Uterus (tissue), 4 donors: ENCODE results near the gene RAD51AP1. TPM values are rescaled to one million over a fixed set of nuclear protein-coding genes. Genes with fewer than 3 reads are reported as not detected.
A peak's percentile ranks its signal among the peaks of the same experiment; 100 is the strongest.

Experiments used
- DNase-seq, 2 donors: peaks; one replicate each; pipeline ENCODE4 v3.0.0-alpha.2; 2019 to 2020
- H3K27ac ChIP-seq, 2 donors: fragments of 200-600 bp; sonication (generic); 1 replicate in 1 of 2; 2 replicates in 1 of 2; pipeline ENCODE4 v1.5.1; 2016 to 2018
- H3K27me3 ChIP-seq, 2 donors: fragments of 200-600 bp; sonication (generic); one replicate each; pipeline ENCODE4 v1.5.1; 2018 to 2019; ENCODE audit warnings: control low read depth in 1 of 2
- H3K36me3 ChIP-seq, 2 donors: fragments of 200-600 bp; sonication (generic); one replicate each; pipeline ENCODE4 v1.5.1; 2019; ENCODE audit warnings: control low read depth in 1 of 2
- H3K4me1 ChIP-seq, 2 donors: fragments of 200-600 bp; sonication (generic); one replicate each; pipeline ENCODE4 v1.5.1; 2018 to 2019; ENCODE audit warnings: control low read depth in 1 of 2
- H3K4me3 ChIP-seq, 2 donors: fragments of 200-600 bp; sonication (generic); 1 replicate in 1 of 2; 2 replicates in 1 of 2; pipeline ENCODE4 v1.5.1; 2018 to 2019; ENCODE audit warnings: mild to moderate bottlenecking in 1 of 2
- H3K9me3 ChIP-seq, 2 donors: fragments of 200-600 bp; sonication (generic); one replicate each; pipeline ENCODE4 v1.5.1; 2019; ENCODE audit warnings: control low read depth in 1 of 2
- POLR2A ChIP-seq, 2 donors: fragments of 450-650 bp; IDR thresholded peaks; one replicate each; pipeline ENCODE4 v1.6.1; 2016; ENCODE audit warnings: antibody characterized with exemption in 2 of 2, mild to moderate bottlenecking in 1 of 2, moderate library complexity in 1 of 2
- intact Hi-C: fragments of 100-400 bp; cut with DNase I; formaldehyde crosslinking; loops from one replicate; pipeline ENCODE4 v1.15.1; 2023; ENCODE audit warnings: low total_unique reads
- total RNA-seq, 4 donors: library from RNA; depleted of rRNA in 3 of 4; stranded (reverse); fragments of >200 nt in 3 of 4; gene quantifications; one replicate each; pipeline versions ENCODE4 v1.1.0 to v1.2.4, GENCODE V29; 2014 to 2023
- TF ChIP-seq, protein P1 (sequence below), 4 experiments: fragments of 200-600 bp in 2 of 4; fragments of 450-650 bp in 2 of 4; sonication (generic) in 2 of 4; IDR thresholded peaks; one replicate each; pipeline ENCODE4 v1.5.1; 2016 to 2019; ENCODE audit warnings: antibody characterized with exemption in 4 of 4, mild to moderate bottlenecking in 2 of 4, moderate library complexity in 1 of 4
- donor health status: DM: yes; HTN: yes; CAD: no.

RAD51AP1 gene
- total RNA-seq, 4 donors from 2014 or later = 1.3 to 22.8 TPM; not detected in 2

DNA sequence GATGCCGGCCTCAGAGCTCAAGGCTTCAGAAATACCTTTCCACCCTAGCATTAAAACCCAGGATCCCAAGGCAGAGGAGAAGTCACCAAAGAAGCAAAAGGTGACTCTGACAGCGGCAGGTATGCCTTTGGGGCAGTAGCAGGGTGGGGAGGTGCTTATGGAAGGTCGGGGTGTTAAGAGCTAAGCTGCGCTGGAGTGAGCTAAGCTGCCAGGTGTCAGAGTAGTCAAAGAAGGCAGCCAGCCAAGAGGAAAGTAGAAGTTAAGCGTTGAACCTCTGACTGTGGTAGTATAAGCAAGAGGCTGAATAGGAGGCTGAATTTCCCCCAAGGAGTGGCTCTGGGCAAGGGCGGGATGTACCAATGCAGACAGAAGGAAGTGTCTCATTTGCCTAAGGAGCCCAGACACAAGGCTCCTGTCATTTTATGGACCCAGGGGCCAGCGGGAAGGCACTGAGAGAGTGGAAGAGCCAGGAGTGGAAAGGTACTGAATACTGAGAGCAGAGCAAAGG lies 52.5 kb downstream of the RAD51AP1 start:
- Histone ChIP-seq H3K4me3 (no peak overlapping the region), H3K4me1 (no peaks in the 10 kb centered on the region), H3K27ac (no peak overlapping the region), H3K9me3 (no peaks in the 10 kb centered on the region), H3K27me3 (no peaks in the 10 kb centered on the region), H3K36me3 (no peaks in the 10 kb centered on the region)
- DNase-seq = no peak
- intact Hi-C loops = no loop called here
- TF ChIP-seq, protein P1, sequence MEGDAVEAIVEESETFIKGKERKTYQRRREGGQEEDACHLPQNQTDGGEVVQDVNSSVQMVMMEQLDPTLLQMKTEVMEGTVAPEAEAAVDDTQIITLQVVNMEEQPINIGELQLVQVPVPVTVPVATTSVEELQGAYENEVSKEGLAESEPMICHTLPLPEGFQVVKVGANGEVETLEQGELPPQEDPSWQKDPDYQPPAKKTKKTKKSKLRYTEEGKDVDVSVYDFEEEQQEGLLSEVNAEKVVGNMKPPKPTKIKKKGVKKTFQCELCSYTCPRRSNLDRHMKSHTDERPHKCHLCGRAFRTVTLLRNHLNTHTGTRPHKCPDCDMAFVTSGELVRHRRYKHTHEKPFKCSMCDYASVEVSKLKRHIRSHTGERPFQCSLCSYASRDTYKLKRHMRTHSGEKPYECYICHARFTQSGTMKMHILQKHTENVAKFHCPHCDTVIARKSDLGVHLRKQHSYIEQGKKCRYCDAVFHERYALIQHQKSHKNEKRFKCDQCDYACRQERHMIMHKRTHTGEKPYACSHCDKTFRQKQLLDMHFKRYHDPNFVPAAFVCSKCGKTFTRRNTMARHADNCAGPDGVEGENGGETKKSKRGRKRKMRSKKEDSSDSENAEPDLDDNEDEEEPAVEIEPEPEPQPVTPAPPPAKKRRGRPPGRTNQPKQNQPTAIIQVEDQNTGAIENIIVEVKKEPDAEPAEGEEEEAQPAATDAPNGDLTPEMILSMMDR (IDR thresholded peaks at IDR 0.05) = no peak
- TF ChIP-seq POLR2A (IDR thresholded peaks at IDR 0.05) = no peak

DNA sequence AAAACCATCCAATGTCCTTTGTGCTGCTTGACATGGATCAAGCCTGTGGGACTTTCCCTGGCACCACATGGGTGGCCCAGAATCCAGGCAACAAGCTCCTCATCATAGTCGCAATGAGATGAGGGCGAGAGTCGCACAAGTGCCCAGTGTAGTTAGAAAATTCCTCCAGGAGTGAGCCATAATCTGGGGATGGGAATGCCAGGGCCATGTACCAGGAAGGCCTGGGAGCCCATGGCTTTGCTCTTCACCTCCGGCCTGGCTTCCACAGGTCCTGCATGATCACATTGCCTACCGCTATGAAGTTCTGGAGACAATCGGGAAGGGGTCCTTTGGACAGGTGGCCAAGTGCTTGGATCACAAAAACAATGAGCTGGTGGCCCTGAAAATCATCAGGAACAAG lies 57.2 kb downstream of the RAD51AP1 start:
- no peak for TF ChIP-seq POLR2A (IDR thresholded peaks at IDR 0.05)
- TF ChIP-seq, protein P1 (IDR thresholded peaks at IDR 0.05) = no peak
- Histone ChIP-seq H3K36me3 (no peaks in the 10 kb centered on the region), H3K4me3 (no peak overlapping the region), H3K9me3 (no peaks in the 10 kb centered on the region), H3K27me3 (no peaks in the 10 kb centered on the region), H3K27ac (no peak overlapping the region), H3K4me1 (no peaks in the 10 kb centered on the region)
- DNase-seq = no peak
- intact Hi-C loops = no loop called here

DNA sequence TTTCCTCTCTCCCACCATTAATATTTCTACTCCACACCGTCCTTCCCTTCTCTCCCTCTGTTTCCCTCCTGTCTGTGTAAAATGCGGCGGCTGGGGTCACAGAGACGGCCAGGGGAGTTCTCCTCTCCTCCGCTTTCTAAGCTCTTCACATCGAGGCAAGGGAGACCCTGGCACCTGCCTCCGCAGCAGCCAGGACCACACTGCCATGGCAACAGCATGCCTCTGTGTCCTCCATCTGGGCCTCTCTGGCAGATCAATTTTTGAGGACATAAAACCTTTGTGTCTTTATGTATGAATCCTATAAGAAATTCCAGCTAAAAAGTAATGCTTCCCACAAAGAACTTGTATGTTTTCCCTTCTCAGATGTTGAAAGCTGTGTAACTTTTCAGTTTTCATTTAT lies 64.7 kb downstream of the RAD51AP1 start:
- no peak for TF ChIP-seq POLR2A (IDR thresholded peaks at IDR 0.05)
- TF ChIP-seq, protein P1 (IDR thresholded peaks at IDR 0.05) = no peak
- Histone ChIP-seq H3K4me1 (peaks cover 0 to 4% of the 10 kb centered on the region in 2 donors), H3K27me3 (no peaks in the 10 kb centered on the region), H3K9me3 (no peaks in the 10 kb centered on the region), H3K4me3 (no peak overlapping the region), H3K36me3 (no peaks in the 10 kb centered on the region), H3K27ac (no peak overlapping the region)
- no peak for DNase-seq
- intact Hi-C loops = no loop called here

DNA sequence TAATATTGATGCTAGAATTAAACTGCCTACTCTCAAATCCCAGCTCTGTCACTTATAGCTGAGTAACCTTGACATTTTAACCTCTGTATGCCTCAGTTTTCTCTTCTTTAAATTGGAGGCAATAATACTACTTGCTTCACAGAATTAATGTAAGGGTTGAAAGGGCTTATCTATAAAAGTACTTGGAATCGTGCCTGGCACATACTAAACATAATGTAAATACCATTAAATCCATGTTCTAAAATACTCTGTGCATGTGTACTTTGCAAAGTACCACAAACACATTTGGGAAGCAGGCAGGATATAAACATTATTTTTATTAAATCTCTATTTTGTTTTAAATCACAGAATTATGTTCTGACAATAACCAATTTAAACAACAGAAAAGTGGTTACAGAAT lies 65.3 kb downstream of the RAD51AP1 start:
- intact Hi-C loops = no loop called here
- peaks cover 0 to 4% of the 10 kb centered on the region in 2 donors for H3K4me1 ChIP-seq
- H3K27ac ChIP-seq = no peak overlapping the region
- H3K36me3 ChIP-seq = no peaks in the 10 kb centered on the region
- H3K4me3 ChIP-seq = no peak overlapping the region
- no peak for TF ChIP-seq POLR2A (IDR thresholded peaks at IDR 0.05)
- TF ChIP-seq, protein P1 (IDR thresholded peaks at IDR 0.05) = no peak
- no peaks in the 10 kb centered on the region for H3K27me3 ChIP-seq
- DNase-seq = no peak
- no peaks in the 10 kb centered on the region for H3K9me3 ChIP-seq

DNA sequence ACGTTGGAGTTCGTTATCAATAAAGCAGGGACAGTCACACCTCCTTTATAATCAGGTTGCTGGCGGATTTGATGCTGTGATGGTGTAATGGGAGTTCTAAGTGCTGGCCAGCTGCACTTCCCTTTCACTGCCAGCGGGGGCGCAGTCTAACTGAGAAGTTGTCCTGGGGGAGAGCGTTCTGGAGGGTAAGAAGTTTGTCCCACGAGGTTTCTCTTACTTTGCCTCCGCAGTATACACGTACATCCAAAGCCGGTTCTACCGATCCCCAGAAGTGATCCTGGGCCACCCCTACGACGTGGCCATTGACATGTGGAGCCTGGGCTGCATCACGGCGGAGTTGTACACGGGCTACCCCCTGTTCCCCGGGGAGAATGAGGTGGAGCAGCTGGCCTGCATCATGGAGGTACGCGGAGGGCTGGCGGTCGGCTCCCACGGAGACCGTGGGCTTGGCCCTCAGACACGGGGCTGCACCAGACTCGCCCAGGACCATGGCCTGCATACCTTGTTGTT lies 66.0 kb downstream of the RAD51AP1 start:
- intact Hi-C loops = no loop called here
- no peak for TF ChIP-seq POLR2A (IDR thresholded peaks at IDR 0.05)
- TF ChIP-seq, protein P1 (IDR thresholded peaks at IDR 0.05) = peak; percentile 88 to 98 (median 89)
- Histone ChIP-seq H3K9me3 (no peaks in the 10 kb centered on the region), H3K27me3 (no peaks in the 10 kb centered on the region), H3K4me1 (peaks cover 0 to 4% of the 10 kb centered on the region in 2 donors), H3K27ac (peak overlapping the region; percentile 77 to 82), H3K36me3 (no peaks in the 10 kb centered on the region), H3K4me3 (peak overlapping the region; percentile 69 to 77)
- peak; percentile 77 to 79 for DNase-seq
